HG03520 (cell line): ENCODE results near the gene USB1.
"Not testable (repeated sequence)": the region's sequence is repeated elsewhere in the genome, so short reads cannot be mapped to it uniquely, and the experiment has no call there.

ENCODE experiments used
- ATAC-seq: cut with Tn5 transposase; IDR thresholded peaks from one replicate; pipeline ENCODE4 v1.9.1; 2021; ENCODE audit warnings: mild to moderate bottlenecking, moderate library complexity; ENCODE audit not compliant: unreplicated experiment

Gene USB1

GRCh38 chr16:57993897-57994296, 7.3 kb upstream of the USB1 start:
- no peak for ATAC-seq

- ATAC-seq, result no peak
Measured at GRCh38 chr16:57994361-57994760, 6.8 kb upstream of the USB1 start.

GRCh38 chr16:57994778-57995177, 6.4 kb upstream of the USB1 start:
- peak; percentile 44 for ATAC-seq

DNA sequence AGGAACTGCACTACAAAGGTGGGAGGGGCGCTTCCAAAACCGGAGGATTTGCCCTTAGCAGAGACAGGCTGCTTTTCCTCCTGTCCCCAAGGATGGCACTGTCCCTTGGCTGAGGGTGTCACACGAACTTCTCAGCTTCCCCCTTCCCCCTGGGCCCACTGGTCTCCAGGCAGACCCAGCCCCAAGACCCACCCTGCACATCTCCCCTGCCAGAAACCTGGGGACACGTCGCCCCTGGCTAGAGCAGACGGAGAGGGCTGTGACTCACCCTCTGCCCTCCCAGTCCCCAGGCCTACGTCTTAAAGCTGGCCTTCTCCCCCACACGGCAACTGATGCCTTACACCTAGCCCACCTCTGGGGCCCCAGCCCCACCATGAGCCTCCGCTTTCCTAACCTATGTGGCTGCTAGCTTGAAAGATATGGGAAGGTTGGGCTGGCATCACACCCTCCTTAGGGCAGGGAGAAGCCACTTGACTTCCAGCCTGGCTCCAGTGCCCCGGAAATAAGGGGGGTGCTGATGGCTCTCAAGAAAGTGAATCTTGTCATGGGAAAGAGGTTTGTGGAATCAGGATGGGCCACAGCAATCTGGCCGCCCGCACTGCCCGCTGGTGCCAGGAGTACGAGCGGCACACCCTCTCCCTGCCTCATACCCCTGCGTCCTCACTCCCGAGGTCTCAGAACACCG, 5.3 kb upstream of the USB1 start:
- ATAC-seq, result no peak

- no peak for ATAC-seq
Measured at GRCh38 chr16:57996406-57997175, 4.6 kb upstream of the USB1 start.

GRCh38 chr16:57997176-57997527, 4.1 kb upstream of the USB1 start:
- ATAC-seq, result no peak

DNA sequence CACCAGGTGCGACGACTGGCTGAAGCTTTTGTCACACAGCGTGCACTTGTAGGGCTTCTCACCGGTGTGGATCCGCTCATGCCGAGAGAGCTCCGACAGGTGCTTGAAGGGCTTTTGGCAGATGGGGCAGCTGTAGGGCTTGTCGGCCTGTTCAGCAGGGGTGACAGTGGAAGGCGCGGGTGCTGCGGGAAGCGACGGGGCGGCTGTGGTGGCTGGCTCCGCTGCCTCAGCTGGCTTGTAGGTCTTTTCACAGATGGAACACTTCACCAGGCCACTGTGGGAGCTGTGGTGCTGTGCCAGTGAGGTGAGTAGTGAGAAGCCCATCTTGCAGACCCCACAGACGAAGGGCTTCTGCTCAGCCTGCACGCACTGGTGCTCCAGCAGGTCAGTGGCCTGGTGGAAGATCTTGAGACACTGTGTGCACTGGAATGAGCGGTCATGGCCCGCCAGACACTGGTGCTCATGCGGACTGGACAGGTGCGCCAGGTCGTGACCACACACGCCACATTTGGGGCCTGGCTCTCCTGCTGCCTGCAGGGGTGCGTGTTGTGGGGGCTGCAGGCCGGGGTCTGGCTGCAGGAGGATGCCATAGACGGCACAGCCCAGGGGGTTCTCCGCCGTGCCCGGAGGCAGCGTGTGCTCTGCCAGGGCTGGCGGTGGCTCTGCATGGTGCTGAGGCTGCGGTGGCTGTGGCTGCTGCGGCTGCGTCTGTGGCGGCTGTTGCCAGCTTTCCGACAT, 3.5 kb upstream of the USB1 start:
- ATAC-seq, result no peak

- no peak for ATAC-seq
Measured at GRCh38 chr16:57998486-57998885, 2.7 kb upstream of the USB1 start.

DNA sequence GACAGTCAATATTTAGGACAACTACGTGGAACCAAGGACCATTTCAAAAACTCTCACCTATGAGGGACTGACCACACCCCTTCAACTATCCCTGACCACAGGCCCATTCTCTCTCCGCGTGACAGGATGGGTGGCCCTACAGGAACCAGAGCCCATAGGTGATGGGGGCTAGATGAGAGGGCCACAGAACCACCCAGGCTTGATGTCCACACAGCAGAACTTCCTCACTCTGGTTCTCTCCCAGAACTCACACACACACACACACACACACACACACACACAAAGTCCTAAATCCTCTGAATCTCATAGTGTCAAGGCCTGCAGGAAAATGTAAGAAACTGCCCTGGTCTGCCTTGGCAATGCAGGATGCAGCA, 2.2 kb upstream of the USB1 start:
- no peak for ATAC-seq

DNA sequence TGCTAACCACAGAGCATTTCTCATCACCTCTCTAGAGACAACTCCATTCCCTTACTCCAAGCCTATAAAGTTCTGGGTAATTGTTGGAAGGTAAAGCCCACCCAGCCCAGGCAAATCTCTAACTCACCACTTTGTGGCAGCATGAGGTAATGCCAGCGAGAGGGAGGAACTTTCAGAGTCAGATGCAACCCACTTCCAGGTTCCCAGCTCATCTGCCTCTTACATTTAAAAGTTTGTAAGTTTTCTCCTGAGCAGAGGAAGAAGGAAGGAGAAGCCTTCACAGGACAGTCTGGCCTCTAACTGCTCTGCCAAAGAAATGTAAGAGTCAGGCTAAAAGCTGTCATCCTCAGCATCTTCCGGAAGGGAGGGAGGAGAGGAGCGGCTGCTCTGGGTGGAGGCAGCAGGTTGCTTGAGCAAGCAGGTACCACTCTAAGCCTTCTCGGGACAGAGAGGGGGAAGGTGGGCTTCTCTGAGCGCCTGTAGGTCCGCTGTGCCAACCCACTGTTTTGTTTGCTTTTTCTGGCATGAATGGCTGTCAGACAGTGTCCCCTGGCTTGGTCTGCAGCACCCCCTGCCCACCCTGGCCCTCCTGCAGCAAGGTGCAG, 1.7 kb upstream of the USB1 start:
- ATAC-seq, result no peak

DNA sequence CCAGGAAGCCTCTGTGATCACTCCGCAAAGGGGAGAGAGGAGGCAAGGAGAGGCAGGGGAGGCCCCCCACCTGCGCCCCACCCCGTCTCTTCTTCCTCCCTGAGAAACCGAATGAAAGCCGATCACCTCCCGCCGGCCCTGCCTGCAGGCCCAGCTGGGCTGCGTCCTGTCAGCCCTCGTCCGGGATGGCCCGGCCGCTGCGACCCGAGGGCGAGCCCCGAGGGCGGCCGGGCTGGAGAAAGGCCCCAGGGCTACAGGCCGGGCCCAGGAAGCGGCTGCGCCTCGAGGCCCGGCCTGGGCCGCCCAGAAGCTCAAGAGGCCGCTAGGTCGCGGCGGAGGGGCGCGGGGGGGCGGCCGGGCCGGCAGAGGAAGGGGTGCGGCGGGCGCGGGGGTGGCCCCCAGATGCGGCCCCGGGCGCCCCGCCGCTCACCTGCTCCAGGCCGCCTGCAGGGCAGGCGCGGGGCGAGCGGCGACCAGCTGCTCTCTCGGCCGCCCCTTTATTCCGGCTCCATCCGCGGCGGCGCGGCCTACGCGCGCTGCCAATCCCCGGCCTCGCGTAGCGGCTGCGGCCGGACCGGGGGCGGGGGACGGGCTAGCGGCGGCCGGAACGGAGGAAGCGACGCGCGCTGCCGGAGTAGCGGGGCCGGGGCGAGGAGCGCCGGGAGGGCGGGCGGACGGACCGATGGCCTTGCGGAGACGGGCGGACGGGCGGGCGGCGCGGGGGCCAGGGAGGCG, 1.1 kb upstream of the USB1 start, which contains the start of gene ZNF319:
Gene ZNF319 (minus strand): TSS at position 702 of the 735 bp plus-strand sequence. CDS start 2,407 bp downstream, outside the sequence.
- ATAC-seq, result peak; percentile 13

- no peak for ATAC-seq
Measured at GRCh38 chr16:58001781-58002415, 691 bp downstream of the USB1 start.

GRCh38 chr16:58002416-58002800, 1.2 kb downstream of the USB1 start:
- no peak for ATAC-seq

DNA sequence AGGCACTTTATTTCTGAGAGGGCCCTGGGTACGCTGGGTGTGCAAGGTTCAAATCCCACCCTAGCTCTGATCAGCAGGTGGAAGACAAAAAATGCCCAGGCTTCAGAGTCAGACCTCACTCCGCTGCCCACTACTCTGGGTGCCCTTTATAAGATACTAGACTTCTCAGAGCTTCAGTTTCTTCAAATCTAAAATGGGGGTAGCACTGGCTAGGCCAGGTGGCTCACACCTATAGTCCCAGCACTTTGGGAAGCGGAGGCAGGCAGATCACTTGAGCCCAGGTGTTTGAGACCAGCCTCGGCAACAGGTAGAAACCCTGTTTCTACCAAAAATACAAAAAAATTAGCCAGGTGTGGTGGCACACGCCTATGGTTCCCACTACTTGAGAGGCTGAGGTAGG, 1.7 kb downstream of the USB1 start:
- no peak for ATAC-seq

GRCh38 chr16:58004736-58005135, 3.5 kb downstream of the USB1 start:
- ATAC-seq, result not testable (repeated sequence)

DNA sequence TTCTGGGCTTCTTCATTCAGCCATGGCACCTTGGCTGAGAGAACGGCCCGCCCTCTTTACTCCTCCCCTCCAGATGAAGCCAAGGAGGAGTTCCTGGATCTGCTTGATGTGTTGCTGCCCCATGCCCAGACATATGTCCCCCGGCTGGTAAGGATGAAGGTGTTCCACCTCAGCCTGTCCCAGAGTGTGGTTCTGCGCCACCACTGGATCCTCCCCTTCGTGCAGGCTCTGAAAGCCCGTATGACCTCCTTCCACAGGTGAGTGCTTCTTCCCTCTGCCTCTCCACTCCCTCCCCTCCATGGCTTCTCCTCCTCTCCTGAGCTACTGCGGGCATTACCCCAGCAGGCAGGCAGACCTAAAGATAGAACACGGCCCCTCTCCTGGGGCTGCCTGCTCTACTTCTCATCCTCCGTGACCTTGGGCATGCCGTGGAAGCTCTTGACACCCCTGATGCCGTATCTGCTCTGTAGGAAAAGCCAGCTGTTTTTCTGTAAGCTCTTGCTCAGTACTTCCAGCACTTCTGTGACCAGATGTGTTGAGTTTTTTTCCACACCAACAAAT, 8.7 kb downstream of the USB1 start:
- ATAC-seq, result no peak

GRCh38 chr16:58010886-58011285, 9.7 kb downstream of the USB1 start:
- ATAC-seq, result no peak

GRCh38 chr16:58011652-58012051, 10.4 kb downstream of the USB1 start:
- ATAC-seq, result no peak

GRCh38 chr16:58012481-58012880, 11.3 kb downstream of the USB1 start:
- no peak for ATAC-seq
